CD4-positive, alpha-beta T cell treated with Interleukin-10 for 1 hour (primary cell): ENCODE results near the gene GPR150.
"Not testable (repeated sequence)": the region's sequence is repeated elsewhere in the genome, so short reads cannot be mapped to it uniquely, and the experiment has no call there.

Experiments used
- DNase-seq: peaks from one replicate; pipeline ENCODE4 v3.0.0-alpha.2; 2020

Gene GPR150

DNA sequence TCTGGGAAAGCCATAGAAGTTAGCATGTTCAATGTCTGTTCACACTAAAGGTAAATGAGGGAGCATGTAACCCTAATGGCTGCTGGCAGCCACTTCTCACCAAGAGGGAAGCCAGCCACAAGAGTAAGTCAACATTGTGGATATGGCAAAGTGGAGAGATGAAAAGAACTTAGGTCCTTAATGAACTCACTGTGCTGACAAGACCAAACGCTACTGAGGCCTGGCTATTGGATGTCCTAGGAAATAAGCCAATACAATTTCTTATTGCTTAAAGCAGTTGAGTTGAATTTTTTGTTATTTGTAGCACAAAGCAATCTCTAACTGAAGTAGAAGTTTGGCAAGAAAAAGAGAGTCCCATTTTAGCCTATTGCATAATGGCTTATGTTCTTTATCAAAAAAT, 6.8 kb downstream of the GPR150 start:
- DNase-seq = no peak

DNA sequence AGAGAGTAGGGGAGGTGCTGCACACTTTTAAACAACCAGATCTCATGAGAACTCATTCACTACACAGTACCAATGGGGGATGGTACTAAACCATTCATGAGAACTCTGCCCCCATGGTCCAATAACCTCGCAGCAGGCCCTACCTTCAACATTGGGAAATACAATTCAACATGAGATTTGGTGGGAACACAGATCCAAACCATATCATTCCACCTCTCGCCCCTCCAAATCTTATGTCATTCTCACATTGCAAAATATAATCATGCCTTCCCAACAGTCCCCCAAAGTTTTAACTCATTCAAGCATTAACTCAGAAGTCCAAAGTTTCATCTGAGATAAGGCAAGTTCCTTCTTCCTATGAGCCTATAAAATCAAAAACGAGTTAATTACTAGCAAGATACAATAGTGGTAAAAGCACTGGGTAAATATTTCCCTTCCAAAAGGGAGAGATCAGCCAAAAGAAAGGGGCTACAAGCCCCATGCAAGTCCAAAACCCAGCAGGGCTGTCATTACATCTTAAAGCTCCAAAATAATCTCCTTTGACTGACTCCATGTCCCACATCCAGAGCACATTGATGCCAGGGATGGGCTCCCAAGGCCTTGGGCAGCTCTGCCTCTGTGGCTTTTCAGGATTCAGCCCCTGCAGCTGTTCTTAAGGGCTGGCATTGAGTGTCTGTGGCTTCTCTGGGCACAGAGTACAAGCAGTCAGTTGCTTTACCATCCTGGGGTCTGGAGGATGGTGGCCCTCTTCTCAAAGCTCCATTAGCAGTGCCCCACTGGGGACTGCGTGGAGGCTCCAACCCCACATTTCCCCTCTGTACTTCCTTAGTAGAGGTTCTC, 8.3 kb downstream of the GPR150 start:
- no peak for DNase-seq

DNA sequence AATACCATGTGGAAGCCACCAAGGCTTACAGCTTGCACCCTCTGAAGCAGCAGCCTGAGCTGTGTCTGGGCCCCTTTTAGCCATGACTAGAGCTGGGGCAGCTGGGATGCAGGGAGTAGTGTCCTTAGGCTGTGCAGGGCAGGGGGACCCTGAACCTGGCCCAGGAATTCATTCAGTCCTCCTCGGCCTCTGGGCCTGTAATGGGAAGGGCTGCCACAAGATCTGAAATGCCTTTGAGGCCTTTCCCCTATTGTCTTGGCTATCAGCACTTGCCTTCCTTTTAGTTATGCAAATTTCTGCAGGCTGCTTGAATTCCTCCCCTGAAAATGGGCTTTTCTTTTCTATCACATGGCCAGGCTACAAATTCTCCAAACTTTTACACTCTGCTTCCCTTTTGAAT, 9.0 kb downstream of the GPR150 start:
- no peak for DNase-seq

DNA sequence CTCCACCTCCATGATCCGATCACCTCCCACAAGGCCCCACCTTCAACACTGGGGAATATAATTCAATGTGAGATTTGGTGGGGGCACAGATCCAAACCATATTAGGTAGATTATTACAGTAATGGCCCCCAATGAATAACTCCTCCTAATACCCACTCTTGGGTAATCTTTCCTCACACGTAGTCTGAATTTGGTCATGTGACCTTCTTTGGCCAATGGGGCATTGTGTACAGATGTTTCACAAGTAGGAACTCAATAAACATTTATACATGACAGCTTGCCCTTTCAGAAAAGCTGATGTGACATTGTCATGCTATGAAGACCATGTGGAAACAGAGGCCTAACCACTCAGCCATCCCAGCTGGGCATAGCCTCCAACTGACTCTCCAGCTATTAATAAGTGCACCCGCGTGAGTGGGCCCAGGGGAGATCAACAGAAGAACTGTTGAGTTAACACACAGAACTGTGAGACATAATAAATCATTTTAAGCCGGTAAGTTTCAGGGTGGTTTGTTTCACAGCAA, 10.6 kb downstream of the GPR150 start:
- no peak for DNase-seq

DNA sequence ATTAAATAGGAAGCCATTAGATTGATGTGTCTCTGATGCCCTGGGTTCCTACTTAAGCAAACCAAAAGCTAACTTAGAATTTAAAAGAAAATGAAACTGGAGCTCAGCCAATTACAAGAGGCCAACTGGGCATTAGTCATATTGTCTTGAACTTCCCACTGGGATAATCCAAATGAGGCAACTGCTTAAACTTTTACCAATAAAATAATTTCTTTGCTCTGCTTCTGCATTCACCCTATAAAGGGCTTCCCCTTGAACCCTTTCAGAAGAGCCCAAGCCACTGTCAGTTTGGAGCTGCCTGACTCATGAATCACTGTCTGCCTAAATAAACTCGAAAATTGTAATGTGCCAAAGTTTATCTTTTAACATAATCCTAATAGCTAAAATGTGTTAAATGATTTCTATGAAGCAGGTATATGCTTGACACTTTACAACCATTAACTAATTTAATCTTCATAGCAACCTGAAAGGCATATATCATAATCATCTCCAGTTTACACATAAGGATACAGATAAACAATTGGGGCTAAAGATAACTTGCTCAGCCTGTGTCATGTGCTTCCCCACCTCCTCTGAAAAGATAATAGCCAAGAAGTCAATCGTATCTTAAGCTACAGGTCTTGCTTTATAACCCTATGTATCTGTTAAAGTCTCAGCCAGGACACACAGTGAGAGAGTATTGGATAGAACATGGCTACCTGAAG, 11.5 kb downstream of the GPR150 start:
- no peak for DNase-seq

DNA sequence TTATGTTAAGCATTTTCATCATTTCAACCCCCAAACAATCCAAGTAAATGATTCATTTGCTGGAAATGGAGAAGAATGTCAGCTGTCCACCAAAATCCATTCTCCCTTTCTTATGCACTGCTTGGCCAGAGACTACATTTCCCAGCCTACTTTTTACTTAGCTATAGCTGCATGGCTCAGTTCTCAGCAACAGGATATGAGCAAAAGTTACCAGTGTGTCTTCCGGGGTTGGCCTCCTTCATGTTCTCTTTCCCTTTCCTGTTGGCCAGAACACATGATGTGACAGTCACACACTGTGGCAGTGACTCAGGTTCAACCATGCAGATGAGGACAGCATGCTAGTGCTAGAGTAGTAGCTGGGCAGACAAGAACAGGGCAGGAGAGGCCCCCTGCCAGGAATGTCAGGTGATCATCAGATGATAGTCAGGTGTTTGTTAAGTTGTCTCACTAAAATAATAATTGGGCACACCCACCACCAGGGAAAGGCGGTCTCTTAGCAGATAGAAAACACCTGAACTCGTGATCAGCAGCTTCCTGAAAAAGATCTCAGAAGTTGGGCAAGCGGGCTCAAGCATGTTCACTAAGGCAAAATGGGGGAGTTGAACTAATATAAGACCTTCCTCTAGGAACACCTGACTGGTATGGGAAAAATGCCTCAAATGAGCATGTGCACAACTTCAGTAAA, 12.2 kb downstream of the GPR150 start:
- peak; percentile 82 for DNase-seq

DNA sequence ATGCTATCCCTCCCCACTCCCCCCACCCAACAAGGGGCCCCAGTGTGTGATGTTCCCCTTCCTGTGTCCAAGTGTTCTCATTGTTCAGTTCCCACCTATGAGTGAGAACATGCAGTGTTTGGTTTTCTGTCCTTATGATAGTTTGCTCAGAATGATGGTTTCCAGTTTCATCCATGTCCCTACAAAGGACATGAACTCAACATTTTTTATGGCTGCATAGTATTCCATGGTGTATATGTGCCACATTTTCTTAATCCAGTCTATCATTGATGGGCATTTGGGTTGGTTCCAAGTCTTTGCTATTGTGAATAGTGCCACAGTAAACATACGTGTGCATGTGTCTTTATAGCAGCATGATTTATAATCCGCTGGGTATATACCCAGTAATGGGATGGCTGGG, 13.1 kb downstream of the GPR150 start:
- not testable (repeated sequence) for DNase-seq

DNA sequence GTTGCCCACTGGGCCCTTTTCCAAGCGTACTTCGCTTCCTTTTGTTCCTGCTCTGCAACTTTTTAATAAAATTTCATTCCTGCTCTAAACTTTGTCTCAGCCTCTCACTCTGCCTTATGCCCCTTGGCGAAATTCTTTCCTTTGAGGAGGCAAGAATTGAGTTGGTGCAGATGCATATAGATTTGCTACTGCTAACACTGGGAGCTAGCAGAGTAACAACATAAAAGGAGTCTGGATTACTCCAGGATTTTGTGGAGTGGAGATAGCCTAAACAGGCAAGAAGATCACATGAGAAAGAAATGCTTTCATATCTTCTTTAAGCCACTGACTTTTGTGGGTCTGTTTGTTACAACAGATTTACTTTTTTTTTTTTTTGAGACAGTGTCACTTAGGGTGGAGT, 13.8 kb downstream of the GPR150 start:
- DNase-seq = no peak

DNA sequence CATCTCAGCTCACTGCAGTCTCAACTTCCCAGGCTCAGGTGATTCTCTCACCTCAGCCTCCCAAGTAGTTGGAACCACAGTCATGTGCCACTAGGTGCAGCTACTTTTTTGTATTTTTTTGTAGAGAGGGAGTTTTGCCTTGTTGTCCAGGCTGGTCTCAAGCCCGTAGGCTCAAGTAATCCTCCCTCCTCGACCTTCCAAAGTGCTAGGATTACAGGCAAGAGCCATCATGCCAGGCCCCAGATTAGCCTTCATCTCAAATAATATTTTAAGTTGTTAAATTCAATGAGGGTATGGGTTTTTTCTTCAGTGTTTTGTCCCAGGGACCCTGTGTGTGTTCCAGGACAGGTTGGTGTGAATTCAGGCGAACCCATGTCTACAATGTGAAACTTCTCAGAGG, 14.2 kb downstream of the GPR150 start:
- DNase-seq = no peak

DNA sequence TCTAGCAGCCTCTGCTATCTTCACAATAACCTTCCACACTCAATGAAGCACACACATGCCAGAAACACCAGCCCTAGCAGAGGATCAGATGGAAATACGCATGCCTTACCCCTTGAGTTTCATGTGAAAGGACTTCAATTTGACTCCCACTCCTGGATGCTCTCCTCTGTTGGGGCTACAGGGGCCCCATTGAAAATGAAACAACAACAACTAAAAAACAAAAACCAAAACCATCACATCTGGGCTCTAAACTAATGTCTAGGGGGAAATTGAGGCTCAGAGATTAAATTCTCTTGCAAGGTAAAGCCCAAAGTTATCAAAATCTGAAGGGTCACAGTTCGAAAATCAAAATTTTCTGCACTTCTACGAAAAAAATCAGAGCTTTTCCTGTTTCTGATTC, 18.7 kb downstream of the GPR150 start:
- DNase-seq = no peak

DNA sequence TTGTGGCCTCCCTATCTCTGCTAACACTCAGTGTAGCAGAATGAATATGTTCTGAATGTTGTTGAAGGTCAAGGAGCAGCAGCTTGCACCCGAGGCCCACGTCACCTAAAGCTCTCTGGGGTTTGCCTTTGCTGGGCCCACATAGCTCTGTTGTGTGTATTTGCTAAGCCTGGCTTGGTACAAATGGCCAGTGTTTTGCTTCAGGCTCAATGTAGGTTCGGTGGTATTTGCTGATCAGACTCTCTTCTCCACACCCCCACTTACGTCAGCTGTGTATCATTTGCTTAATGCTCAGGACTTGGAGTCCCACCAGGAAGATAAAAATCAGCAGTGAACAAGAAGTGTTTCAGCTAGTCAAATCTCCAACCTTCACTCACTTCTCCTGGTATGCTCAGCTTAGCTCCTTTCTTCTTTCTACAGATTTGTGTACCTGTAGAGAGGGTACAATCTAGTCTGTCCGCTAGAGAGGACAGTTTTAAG, 21.9 kb downstream of the GPR150 start:
- no peak for DNase-seq

DNA sequence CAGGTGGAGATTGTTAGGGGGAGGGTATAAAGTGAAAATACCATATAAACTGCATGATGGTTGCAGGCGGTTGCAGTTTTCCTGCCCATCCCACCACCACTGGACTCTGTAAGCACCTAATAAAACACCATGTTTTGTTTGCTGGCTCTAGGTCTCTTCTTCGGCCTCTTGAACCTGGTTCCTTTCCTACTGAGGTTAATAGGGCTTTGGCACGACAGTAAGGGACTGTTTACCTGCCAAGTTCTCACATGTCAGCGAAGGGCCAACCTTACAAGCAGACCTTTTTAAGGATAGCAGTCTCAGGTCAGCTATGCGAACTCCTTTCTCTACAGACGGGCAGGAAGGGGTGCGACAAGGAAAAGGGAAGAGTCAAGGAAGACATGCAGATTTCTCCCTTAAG, 23.3 kb downstream of the GPR150 start:
- no peak for DNase-seq

DNA sequence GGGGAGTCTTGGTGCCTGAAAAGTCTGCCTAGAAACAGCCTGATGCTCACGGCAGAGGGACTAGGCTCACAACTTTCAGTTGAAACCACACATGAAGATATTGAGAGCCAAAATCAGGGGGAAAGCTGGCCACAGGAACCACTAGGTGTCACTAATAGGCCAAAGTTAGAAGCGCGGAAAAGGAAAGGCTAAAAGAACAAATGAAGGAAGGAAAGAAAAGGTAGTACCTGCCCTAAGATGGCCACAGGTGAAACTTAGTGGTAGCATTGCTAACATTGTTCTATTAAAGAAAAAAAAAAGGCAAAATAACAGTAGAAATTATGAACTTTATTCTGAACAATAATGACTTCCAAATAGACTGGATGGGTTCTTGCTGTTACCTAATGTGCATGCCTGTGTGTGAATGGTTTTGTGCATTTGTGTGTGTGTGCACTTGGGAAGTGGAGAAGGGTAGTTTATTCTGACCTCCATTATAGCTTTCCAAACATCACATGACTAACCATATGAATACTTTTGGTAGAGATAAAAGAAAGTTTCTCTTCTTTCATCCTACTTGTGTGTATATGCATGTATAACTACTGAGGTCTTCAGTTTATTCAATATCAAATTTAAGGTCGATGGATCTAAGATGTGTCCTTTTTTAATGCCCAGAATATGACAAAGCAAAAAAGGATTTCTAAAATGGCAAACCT, 24.6 kb downstream of the GPR150 start:
- DNase-seq = peak; percentile 74

DNA sequence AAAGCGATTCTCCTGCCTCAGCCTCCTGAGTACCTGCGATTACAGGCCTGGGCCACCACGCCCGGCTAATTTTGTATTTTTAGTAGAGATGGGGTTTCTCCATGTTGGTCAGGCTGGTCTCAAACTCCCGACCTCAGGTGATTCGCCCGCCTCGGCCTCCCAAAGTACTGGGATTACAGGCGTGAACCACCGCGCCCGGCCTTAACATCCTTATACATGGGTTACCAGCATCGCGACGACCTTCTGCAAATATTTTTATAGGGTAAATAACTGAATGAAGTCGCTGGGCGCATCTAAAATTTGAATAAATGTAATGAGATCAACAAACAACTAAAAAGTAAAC, 26.3 kb downstream of the GPR150 start:
- not testable (repeated sequence) for DNase-seq

DNA sequence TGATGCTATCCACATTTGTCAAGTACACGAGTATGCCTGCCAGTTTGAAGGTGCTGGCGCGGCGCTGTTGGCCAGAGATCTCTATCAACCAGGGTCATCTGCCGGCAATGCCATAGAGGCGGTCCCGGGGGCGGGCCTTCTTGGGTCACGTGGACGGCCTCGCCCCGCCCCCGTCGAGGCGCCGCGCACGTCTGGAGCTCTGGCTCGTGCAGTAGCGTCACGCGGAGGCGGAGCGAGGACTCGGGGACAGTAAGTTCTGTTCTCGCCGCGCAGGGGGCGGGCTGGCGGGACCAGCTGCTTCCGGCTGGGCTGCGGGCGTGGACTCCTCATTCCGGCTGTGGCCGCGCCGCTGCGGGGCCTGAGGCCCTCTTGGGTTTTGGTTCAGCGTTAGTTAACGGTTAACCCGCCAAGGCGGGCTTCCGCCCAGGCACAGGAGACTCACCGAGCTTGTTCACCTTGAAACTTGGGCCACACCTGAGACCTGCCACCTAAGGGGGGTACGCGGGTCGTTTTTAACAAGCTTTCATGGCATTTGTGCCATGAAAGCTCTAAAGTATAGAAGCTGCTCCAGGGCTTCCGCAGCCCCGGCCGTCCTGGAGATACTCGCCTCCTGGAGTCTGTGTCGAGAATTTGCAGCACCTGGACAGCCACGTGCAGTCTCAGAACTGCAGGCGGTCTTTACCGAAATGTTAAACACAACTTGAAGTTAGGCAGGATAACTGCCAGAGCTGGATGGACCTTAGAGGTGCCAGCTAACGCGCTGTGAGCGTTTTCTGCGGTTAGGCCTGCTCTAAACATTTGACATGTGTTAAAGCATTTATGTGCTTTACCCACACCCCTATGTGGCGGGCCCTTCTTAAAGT, 26.9 kb downstream of the GPR150 start, which contains the start of gene RFESD:
Gene RFESD (plus strand): TSS at position 209 of the 863 bp plus-strand sequence. CDS start 5,495 bp downstream, outside the sequence.
- peak; percentile 94 for DNase-seq

DNA sequence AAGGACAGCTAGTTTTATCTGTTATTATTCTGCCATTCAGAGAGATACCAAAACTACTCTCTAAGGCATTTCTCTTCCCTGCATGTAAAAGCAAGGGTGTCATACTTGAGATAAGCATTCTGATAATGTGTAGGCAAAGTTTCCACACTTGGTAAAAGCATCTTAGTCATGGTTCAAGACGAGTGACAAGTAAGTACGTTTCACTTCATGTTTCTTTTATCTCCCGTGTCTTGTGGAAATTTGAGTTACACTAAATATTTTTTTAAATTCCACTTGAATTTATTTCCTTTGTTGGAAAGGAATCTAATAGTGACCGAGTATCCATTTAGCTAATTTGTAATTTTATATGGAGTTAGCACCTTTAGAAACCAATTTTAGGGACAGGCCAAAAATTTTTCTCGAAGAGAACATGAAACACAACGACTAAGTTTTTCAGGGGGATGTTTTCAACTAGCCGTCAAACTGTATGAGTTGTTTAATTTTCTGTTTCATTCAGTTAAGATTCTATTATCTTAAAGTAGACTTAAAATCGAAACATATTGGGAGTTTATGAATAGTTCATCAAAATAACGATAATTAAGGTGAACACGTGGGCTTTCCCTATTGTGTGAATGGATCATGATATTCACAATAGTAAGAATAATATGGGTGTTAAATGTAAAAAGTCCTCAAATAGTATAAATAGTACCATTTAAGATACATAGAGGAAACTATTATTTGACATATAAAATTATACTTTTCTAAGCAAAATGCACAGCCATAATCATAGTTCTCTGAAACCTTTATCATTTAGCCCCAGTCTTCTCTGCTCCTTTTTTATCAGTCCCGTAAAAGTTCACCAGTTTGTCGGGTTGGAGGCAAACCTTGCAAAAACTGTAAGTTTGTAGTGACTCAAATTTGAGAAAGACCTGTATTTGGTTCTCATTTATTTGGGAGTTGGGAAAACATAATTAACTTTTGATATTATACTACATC, 28.3 kb downstream of the GPR150 start:
- DNase-seq = no peak

DNA sequence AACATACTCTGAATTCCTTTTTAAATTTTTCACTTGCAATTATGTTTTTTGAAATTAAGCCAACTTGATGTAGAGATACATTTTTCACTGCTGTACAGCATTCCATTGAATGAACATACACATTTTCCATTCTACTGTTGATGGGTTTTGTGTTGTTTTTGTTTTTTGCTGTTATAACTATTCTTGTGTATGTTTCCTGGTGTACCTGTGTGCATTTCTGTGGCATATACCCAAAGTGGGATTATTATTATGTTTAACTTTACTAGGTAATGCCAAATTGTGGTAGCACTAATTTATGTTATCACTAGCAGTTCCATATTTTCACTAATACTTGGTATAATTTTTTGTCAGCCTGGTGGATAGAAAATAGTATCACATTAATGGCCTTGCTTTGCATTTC, 29.4 kb downstream of the GPR150 start:
- no peak for DNase-seq

DNA sequence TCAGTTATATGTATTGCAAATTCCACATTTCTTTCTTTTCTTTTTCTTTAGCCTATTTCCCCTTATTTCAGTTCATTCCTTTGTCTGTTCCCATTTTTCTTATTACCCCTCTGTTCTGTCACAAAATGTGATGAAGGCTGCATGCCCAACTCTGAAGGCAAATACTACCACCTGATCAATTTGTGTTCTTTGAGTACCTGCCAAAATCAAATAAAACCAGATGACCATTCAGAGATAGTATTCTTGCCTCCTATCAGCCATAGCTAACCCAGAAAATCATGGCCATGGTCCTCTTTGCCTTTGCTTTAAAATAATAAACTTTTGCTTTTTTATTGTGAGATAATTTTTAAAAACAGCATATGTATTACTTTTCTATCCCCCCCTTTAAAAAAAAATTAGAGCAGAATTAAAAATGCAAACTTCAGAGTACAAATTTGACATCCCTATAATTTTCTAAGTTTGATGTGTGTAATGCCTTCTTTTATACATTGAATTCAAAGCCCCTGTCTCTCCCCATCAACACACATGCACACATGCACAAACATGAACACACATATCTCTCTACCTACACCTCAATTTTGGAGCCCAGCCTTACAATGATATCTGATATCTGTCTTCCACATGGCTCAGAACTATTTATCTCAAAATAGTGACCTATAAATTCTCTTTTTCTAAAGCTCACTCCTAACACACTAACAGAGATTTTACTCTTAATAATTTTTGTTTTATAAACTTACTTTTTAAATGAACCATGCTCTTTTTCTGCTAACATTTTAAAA, 30.1 kb downstream of the GPR150 start:
- no peak for DNase-seq

DNA sequence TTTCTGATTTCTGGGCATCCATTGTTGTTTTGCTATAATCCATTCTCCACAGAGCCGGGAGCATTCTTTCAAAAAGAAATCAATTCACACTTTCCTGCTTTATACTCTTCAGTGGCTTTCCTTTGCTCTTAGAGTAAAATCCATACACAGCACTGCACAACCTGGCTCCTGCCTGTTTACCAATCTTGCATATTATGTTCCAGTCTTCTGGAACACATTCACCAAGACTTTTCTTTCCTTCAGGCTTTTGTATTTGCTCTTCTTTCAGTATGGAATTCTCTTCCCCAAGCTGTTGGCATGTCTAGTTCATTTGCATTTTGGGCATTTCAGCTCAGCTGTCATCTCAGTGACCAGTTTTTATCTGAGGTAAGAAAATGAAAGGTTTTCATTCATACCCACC, 33.0 kb downstream of the GPR150 start:
- no peak for DNase-seq

DNA sequence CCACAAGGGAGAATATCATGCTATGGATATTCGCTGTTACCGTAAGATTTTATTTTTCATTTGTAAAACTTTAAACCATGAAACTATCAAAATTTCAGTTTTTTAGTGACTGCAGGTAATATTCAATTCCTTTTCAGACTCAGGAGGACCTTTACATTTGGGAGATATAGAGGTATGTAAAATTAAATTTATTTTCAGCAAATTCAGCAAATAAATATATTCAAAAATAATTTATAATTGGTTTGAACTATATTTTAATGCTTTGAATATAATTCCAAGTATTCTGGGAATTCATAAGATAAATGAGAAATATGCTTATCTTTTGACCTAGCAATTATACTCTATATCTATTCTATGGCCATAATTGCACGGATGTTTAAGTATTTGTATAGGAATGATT, 34.3 kb downstream of the GPR150 start:
- no peak for DNase-seq
